NCI-H2227 (cell line): Measurements from ENCODE around the gene CLCN6.
"Not testable (repeated sequence)": the region's sequence is repeated elsewhere in the genome, so short reads cannot be mapped to it uniquely, and the experiment has no call there.

Source experiments
- DNase-seq: peaks from one replicate; lab custom pipeline; 2025; ENCODE audit not compliant: unreplicated experiment; lab: John Stamatoyannopoulos, UW

CLCN6 gene

GRCh38 chr1:11794446-11795237 is 11.3 kb upstream of the CLCN6 start:
- DNase-seq, result no peak

DNA sequence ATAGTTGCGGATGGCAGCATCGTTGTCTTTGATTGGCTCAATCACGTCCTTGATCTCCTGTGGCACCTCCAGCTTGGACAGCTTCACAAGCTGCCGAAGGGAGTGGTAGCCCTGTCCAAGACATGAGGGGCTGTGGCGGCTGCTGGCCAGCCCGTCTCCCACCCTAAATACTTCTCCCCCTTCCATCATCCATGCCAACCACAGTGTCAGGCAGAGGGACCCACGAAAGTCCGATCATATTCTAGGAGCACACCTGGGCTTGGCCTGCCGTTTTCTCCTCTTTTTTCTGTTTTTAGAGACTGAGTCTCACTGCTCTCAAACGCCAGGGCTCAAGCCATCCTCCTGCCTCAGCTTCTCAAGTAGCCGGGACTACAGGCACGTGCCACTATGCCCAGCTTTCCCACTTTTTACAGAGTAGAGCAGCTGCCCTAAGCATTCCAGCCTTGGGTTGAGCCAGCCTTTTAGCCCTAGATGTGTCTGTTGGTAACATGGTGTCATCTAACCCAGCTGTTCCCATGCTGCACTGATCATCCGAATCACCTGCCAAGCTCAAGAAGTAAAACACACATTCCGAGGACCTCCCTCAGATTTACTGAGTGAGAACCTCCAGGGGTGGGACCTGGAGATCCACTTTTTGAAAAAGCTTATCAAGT is 10.6 kb upstream of the CLCN6 start:
- DNase-seq, result no peak

- no peak for DNase-seq
These were observed 9.8 kb upstream of the CLCN6 start for GRCh38 chr1:11796036-11796828.

GRCh38 chr1:11797525-11798216 is 8.3 kb upstream of the CLCN6 start:
- no peak for DNase-seq

DNA sequence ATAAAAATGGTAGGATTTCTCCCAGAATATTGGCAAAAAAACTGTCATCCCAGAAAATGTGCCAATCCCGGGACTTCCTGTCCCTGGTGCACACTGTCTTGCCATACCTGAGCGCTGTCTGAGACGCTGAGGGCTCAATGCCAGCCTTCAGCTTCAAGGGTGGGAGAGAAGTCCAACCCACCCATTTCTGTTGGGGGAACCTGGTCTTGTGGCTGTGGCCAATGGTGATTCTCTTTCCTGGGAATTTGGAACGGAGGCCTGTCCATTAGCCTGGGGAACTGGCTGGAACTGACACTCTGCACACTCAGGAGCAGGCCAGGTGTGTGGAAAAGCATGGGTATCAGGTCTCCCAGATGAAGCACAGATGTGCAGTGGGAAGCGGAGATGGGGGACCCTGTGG is 6.9 kb upstream of the CLCN6 start:
- DNase-seq, result no peak

DNA sequence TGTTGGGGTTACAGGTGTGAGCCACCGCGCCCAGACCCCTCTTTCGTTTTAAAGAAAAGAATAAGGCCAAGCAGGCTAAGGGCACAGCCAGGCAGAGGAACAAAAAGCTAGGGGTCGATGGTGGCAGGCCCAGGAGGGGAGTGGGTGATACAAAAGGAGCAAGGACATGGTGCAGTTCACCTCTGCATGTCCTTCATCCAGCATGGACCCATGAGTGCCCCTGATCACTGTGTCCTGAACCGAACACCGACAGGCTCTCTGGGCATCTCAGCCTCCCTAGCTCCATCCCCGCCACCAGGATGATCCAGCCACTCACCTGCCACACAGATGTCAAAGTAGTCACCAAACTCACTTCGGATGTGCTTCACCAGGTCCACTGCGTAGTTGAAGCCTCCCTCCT is 6.1 kb upstream of the CLCN6 start:
- DNase-seq, result no peak

DNA sequence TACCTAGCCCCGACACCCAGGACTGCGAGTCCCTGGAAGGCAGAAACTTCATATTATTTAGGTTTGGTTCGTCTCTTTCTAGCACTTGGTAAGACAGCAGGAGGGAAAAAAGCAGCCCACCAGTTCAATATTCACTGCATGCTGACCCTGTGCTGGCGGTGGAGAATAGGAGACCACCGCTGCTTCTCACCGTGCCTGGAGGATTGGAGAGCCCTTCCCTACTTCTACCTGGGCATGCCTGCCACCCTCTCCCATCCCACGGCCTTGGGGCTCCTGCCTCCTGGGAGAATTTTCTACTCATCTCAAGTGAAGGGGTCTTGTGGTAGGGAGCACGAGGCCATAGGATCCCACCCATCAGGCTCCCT is 5.6 kb upstream of the CLCN6 start:
- no peak for DNase-seq

DNA sequence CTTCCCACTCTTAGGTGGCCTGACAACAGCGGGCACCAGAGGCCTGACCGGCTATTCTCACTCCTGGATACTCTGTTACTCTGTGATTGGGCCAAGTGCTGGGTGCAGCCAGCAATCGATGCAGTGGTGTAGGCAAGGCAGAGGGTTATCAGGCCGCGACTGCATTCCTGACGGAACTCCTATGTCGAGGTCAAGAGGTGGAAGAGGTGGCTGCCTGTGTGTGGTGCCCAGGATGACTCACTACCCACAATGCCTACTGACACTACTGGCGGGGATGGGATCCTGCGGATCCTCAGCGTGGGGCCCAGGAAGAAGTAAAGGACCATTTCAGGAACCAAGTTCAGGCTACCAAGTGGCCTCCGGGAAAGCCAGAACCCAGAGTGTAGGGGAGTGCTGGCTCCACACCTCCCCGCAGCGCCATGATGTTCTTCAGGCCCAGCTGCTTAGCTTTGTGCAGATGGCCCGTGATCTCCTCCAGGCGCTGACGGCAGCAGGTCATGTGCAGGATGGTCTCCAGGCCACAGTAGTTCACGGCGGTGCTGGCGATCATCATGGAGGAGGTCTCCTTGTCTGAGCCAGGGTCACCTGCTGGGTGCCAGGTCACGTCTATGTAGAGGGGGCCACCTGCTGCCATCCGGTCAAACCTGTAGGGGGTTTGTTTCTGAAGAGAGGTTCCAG is 5.1 kb upstream of the CLCN6 start:
- no peak for DNase-seq

- DNase-seq, result no peak
These were observed 3.4 kb upstream of the CLCN6 start for GRCh38 chr1:11802616-11802972.

- DNase-seq, result peak; percentile 94
These were observed 2.8 kb upstream of the CLCN6 start for GRCh38 chr1:11802973-11803885.

DNA sequence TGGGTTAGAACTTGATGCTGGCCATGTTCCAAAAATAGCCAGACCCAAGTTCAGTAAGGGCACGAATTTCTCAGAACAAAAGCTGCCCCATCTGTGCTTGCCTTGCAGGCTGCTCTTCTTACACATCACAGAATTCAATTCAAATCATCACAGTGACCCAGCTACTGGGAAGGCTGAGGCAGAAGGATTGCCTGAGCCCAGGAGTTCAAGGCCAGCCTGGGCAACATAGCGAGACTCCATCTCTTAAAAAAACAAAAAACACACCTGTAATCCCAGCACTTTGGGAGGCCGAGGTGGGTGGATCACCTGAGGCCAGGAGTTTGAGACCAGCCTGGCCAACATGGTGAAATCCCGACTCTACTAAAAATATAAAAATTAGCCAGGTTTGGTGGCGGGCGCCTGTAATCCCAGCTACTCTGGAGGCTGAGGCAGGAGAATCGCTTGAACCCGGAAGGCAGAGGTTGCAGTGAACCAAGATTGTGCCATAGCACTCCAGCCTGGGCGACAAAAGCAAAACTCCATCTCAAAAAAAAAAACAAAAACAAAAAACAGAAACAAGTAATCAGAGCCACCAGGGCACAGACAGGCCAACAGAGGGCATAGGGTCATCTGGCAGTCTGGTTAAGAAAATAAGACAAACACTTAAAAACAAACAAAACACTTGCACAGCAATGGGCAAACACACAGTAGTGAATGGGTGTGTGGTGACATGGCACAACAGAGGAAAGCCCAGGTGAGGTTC is 1.9 kb upstream of the CLCN6 start:
- not testable (repeated sequence) for DNase-seq

DNA sequence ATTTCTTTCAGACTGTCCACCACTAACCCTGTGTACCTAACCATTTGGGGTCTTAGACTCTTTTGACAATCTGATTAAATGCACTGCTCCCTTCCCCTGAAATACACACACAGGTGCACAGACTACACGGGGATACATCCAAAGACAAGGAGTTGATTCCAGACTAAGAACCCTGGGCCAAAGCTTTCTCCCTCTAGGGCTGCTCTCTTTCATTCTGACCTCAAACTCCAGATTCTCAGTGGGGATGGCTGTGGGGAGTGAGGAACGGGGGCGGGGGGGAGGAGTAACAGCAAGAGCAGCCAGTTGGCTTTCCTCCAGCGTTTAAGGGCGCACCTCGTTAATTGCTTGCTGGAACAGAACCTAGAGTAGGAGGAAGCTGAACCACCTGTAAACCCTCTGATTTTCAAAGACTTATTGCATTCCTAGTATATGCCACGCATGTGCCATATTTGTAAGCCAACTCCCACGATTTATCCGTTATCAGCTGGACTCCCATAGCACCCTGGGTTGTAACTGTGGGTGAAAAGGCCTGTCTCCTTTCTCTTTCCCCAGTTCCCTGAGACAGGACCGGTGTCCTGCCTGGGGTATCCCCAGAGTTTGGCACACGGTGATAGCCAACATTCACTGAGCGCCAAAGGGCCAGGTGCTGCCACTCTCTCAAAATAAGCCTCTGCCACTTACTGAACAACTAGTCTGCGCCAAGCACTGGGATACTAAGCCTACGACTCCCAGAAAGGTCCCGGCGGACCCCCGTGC is 1.1 kb upstream of the CLCN6 start:
- DNase-seq, result peak; percentile 62

DNA sequence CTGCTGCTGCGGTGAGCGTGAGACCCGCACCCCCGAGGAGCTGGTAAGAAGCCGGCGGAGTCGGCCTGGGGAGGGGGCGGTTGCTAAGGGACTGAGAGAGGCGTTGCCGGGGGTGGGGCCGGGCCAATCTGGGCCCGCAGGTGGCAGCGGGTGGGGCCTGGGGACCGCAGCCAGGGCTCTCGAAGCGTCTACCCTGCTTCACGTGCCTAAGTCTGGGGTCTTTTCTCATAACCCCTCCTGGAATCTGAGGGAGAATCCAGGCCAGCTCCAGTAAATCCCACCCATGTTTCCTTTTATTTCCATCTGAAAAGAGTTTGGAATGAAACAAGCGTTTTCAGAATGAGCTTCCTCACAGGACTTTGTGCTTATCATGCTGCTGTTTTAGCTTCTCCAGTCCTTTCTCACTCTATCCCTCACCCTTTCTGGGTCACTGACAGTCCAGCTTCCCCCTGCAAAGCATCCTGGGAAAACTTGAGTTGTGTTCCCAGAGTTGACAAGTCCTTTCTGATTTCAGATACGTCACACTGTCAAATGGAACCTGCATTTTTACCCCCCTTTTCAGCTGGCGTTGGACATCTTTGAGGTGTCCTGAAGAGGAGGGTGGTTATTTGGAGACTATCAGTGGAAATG is 431 bp downstream of the CLCN6 start:
- DNase-seq, result peak; percentile 31

- no peak for DNase-seq
These were observed 1.1 kb downstream of the CLCN6 start for GRCh38 chr1:11807133-11807532.

- DNase-seq, result no peak
These were observed 7.0 kb downstream of the CLCN6 start for GRCh38 chr1:11813021-11813420.

DNA sequence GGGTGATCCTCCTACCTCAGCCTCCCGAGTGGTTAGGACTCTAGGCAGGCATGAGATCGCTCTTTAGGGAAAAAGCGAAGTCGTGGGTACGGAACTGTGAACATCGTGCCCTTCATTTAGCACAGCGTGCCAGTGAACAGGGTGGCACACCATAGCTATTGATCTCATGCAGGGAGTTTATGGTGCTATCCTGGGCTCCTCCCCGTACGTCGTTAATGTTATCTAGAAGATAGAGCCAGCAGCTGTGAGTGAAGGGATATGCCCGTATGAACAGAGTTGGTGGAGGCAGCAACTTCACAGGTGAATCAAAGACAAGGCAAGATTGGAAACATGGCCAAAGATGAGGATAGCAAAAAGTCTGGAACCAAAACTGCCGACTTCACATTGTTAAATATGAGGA is 11.2 kb downstream of the CLCN6 start:
- no peak for DNase-seq

GRCh38 chr1:11822091-11822490 is 16.1 kb downstream of the CLCN6 start:
- DNase-seq, result no peak
